ENCODE results near the gene ZFP36L2.
A peak's percentile ranks its signal among the peaks of the same experiment; 100 is the strongest.

The ZFP36L2 gene

DNA sequence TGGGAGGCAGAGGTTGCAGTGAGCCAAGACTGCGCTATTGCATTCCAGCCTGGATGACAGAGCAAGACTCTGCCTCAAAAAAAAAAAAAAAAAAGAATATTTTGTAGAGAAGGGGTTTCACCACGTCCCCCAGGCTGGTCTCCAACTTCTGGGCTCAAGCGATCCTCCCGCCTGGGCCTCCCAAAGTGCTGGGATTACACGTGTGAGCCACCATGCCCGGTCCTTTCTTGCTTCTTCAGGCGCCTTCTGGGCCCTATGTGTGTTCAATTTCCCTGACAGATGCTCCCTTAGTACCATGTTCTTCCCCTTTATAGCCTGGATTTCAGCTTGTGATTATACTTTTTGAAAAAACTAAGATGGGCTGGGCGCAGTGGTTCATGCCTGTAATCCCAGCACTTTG lies 9.8 kb downstream of the ZFP36L2 start:
- no peaks in the 10 kb centered on the region for H3K27me3 ChIP-seq
- no peak for DNase-seq
- H3K36me3 ChIP-seq = no peaks in the 10 kb centered on the region
- peaks cover 10% of the 10 kb centered on the region for H3K4me1 ChIP-seq
- no peaks in the 10 kb centered on the region for H3K9me3 ChIP-seq
- no peak overlapping the region for H3K4me3 ChIP-seq (ENCODE audit: low read depth, low read length)
- TF ChIP-seq, protein P1, sequence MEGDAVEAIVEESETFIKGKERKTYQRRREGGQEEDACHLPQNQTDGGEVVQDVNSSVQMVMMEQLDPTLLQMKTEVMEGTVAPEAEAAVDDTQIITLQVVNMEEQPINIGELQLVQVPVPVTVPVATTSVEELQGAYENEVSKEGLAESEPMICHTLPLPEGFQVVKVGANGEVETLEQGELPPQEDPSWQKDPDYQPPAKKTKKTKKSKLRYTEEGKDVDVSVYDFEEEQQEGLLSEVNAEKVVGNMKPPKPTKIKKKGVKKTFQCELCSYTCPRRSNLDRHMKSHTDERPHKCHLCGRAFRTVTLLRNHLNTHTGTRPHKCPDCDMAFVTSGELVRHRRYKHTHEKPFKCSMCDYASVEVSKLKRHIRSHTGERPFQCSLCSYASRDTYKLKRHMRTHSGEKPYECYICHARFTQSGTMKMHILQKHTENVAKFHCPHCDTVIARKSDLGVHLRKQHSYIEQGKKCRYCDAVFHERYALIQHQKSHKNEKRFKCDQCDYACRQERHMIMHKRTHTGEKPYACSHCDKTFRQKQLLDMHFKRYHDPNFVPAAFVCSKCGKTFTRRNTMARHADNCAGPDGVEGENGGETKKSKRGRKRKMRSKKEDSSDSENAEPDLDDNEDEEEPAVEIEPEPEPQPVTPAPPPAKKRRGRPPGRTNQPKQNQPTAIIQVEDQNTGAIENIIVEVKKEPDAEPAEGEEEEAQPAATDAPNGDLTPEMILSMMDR (IDR thresholded peaks at IDR 0.05; ENCODE audit: low read depth, low read length) = no peak

DNA sequence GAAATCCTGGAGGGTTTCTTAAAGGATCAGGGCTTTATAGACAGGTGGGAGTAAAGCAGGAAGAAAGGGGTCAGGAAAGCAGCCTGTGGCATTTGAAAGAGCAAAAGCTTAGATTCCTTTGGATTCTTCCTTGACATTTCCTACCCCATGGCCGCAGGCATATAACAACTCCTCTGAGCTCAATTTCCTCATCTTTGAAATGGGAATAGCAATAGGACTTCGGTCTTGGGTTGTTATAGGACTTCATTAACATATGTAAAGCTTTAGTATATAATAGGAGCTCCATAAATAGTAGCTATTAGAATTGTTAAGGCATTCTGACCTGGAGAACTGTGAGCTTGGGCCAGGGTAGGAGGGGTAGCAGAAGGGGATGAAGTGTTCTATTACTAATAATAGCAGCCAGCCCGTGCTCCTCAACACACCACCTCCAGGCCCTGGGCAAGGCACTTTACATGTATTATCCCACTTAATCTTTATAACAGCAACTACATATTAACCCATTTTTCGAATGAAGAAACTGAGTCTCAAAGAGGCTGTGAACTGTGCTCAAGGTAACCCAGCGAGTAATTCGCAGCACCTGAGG lies 10.6 kb downstream of the ZFP36L2 start:
- Histone ChIP-seq H3K36me3 (no peaks in the 10 kb centered on the region), H3K4me3 (ENCODE audit: low read depth, low read length) (no peak overlapping the region), H3K27me3 (no peaks in the 10 kb centered on the region), H3K4me1 (peaks cover 10% of the 10 kb centered on the region), H3K9me3 (no peaks in the 10 kb centered on the region)
- TF ChIP-seq, protein P1 (IDR thresholded peaks at IDR 0.05; ENCODE audit: low read depth, low read length) = no peak
- no peak for DNase-seq

DNA sequence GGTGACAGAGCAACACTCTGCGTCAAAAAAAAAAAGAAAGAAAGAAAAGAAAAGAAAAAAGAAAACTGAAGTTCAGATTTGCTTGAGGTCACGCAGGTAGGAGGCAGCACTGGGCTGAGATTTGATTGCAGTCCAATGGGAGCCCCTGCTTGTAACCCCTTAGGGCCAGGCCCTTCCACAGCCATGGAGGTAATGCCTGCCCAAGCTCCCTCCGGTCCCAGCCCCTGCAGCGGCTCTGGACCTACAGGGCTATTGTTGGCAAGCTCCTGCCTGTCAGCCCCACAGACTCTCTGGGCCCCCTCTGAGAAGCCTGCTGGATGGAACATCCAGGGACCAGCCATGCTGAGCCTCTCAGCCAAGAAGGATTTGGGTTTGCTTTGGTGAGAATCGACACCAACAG lies 12.2 kb downstream of the ZFP36L2 start:
- H3K36me3 ChIP-seq = no peaks in the 10 kb centered on the region
- no peaks in the 10 kb centered on the region for H3K27me3 ChIP-seq
- H3K4me3 ChIP-seq (ENCODE audit: low read depth, low read length) = no peak overlapping the region
- TF ChIP-seq, protein P1 (IDR thresholded peaks at IDR 0.05; ENCODE audit: low read depth, low read length) = peak; percentile 10; the same call in 1 of the 2 replicates
- peaks cover 8% of the 10 kb centered on the region for H3K4me1 ChIP-seq
- DNase-seq = no peak
- H3K9me3 ChIP-seq = no peaks in the 10 kb centered on the region

DNA sequence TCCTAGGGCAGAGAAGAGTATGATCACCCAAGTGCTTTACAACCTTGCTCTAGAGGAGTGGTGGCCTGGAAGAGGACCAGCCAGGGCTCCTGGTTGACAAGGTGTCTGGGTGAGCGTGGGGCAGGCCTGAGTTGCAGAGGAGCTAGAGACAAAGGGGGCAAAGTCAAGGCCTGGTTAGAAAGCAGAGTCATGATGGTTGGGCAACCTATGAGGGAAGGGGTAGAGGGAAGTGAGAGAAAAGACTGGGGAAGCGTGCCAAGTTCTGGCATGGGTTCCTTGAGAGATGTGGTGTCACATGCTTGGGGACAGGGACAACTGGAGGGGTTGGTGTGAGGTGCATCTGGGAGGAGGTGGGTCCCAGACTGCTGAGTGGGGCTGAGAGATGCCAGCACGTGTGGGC lies 13.5 kb downstream of the ZFP36L2 start:
- no peak for DNase-seq
- Histone ChIP-seq H3K9me3 (no peaks in the 10 kb centered on the region), H3K27me3 (no peaks in the 10 kb centered on the region), H3K36me3 (no peaks in the 10 kb centered on the region), H3K4me1 (no peaks in the 10 kb centered on the region), H3K4me3 (ENCODE audit: low read depth, low read length) (no peak overlapping the region)
- TF ChIP-seq, protein P1 (IDR thresholded peaks at IDR 0.05; ENCODE audit: low read depth, low read length) = no peak

DNA sequence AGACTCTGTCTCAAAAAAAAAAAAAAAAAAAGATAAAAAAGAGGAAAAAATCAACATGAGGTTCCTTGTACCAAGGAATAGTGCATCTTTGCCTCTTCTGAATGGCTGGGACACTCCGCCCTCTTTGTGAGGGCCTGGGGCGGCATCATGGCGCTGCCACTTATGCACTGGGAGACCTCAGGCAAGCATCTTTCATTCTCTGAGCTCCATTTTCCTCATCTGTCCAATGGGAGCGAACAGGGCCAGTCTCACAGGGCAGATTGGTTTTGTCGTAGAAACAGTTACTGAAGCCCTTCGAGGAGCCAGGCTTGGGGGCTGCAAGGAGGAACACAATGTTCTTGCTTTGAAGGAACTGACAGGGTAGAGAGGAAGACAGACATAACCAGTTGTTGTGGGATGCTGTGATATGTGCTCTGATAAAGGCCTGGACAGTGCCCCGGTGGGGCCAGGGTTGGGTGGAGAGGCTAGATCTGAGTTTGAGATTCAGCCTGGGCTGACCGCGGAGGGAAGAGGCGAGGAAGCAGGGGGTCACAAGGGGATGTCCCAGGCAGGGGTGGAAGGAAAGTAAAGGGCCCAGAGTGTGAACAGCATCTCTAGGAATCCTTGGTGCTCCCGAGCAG lies 14.1 kb downstream of the ZFP36L2 start:
- Histone ChIP-seq H3K4me3 (ENCODE audit: low read depth, low read length) (no peak overlapping the region), H3K27me3 (no peaks in the 10 kb centered on the region), H3K36me3 (no peaks in the 10 kb centered on the region), H3K4me1 (no peaks in the 10 kb centered on the region), H3K9me3 (no peaks in the 10 kb centered on the region)
- no peak for DNase-seq
- TF ChIP-seq, protein P1 (IDR thresholded peaks at IDR 0.05; ENCODE audit: low read depth, low read length) = no peak
